Suprapubic skin (tissue), 4 donors: ENCODE results near the gene TEX22. TPM values are rescaled to one million over a fixed set of nuclear protein-coding genes. Genes with fewer than 3 reads are reported as not detected.

Experiments
- DNase-seq, 2 donors: peaks; one replicate each; pipeline ENCODE4 v3.0.0-alpha.2; 2019; ENCODE audit warnings: low spot score in 2 of 2
- H3K27ac ChIP-seq: fragments of 200-600 bp; sonication (generic); one replicate; pipeline ENCODE4 v1.5.1; 2019
- H3K27me3 ChIP-seq: fragments of 200-600 bp; sonication (generic); one replicate; pipeline ENCODE4 v1.5.1; 2019
- H3K36me3 ChIP-seq: fragments of 200-600 bp; sonication (generic); one replicate; pipeline ENCODE4 v1.5.1; 2019
- H3K4me1 ChIP-seq: fragments of 200-600 bp; sonication (generic); one replicate; pipeline ENCODE4 v1.5.1; 2019
- H3K4me3 ChIP-seq: fragments of 200-600 bp; sonication (generic); one replicate; pipeline ENCODE4 v1.5.1; 2019; ENCODE audit warnings: mild to moderate bottlenecking
- H3K9me3 ChIP-seq: fragments of 200-600 bp; sonication (generic); one replicate; pipeline ENCODE4 v1.5.1; 2019
- EP300 ChIP-seq: sonication (generic); formaldehyde crosslinking; IDR thresholded peaks from one replicate; pipeline ENCODE4 v1.6.1; 2017; ENCODE audit warnings: antibody characterized with exemption
- POLR2A ChIP-seq, 2 donors: fragments of 450-650 bp; IDR thresholded peaks; one replicate each; pipeline ENCODE4 v1.6.1; 2017; ENCODE audit warnings: antibody characterized with exemption in 2 of 2, mild to moderate bottlenecking in 2 of 2, moderate library complexity in 2 of 2
- POLR2AphosphoS5 ChIP-seq, 3 donors: sonication (generic); formaldehyde crosslinking; IDR thresholded peaks; one replicate each; pipeline ENCODE4 v1.6.1; 2017; ENCODE audit warnings: antibody characterized with exemption in 3 of 3
- WGBS: methylation state at CpG from one replicate; pipeline ENCODE4 v1.1.5; 2018; 5-methylcytosine and 5-hydroxymethylcytosine counted together
- total RNA-seq, 4 donors: library from RNA; depleted of rRNA; stranded (reverse); fragments of >200 nt; gene quantifications; one replicate each; pipeline ENCODE4 v1.1.0, GENCODE V29; 2016
- TF ChIP-seq, protein P1 (sequence below), 2 donors: fragments of 200-600 bp in 1 of 2; fragments of 450-650 bp in 1 of 2; sonication (generic) in 1 of 2; IDR thresholded peaks; one replicate each; pipeline ENCODE4 v1.5.1; 2016 to 2019; ENCODE audit warnings: antibody characterized with exemption in 2 of 2, mild to moderate bottlenecking in 1 of 2, moderate library complexity in 1 of 2

Gene TEX22
- total RNA-seq, 4 donors from 2014 or later, result 0.80 TPM; not detected in 3

DNA sequence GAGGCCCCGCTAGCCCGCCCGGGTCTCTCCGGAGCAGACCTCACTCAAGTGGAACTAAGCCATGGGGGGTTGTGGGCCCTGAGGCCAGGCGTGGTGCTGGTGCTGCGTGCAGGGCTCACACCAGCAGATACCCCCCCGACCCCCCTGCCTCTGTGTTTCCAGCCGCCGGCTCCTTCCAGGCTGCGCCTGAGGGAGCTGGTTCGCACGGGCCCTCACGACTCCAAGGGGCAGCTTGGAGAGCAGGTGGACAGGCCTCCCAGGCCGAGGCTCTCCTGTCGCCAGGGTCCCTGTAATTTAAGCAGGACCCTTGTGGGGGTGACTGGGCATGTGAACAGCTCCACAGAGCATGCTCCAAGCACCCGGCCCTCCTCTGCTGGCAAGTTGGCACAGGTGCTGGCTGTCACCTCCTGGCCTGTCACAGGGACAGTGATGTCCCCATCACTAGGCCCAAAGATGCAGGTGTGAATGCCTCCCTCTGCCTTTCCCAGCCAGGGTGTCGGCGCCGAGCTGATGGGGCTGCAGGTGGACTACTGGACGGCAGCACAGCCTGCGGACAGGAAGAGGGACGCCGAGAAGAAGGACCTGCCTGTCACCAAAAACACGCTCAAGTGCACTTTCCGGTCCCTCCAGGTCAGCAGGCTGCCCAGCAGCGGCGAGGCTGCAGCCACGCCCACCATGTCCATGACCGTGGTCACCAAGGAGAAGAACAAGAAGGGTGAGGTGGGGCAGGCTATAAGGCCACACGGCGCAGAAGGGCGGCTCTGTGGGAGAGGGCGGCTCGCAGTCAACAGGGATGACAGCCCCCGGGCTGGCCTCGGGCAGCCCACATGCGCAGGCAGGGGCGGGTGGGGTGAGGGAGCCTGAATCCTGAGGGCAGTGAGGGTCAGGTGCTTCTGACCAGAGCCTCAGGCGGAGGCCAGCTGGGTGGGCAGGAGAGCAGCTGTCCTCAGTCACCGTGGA lies 5.9 kb upstream of the TEX22 start:
- no peak overlapping the region for H3K27ac ChIP-seq
- TF ChIP-seq POLR2A (IDR thresholded peaks at IDR 0.05), result no peak
- TF ChIP-seq, protein P1, sequence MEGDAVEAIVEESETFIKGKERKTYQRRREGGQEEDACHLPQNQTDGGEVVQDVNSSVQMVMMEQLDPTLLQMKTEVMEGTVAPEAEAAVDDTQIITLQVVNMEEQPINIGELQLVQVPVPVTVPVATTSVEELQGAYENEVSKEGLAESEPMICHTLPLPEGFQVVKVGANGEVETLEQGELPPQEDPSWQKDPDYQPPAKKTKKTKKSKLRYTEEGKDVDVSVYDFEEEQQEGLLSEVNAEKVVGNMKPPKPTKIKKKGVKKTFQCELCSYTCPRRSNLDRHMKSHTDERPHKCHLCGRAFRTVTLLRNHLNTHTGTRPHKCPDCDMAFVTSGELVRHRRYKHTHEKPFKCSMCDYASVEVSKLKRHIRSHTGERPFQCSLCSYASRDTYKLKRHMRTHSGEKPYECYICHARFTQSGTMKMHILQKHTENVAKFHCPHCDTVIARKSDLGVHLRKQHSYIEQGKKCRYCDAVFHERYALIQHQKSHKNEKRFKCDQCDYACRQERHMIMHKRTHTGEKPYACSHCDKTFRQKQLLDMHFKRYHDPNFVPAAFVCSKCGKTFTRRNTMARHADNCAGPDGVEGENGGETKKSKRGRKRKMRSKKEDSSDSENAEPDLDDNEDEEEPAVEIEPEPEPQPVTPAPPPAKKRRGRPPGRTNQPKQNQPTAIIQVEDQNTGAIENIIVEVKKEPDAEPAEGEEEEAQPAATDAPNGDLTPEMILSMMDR (IDR thresholded peaks at IDR 0.05), result no peak
- no peak for TF ChIP-seq POLR2AphosphoS5 (IDR thresholded peaks at IDR 0.05)
- H3K4me3 ChIP-seq, result no peak overlapping the region
- no peaks in the 10 kb centered on the region for H3K27me3 ChIP-seq
- peaks cover 28% of the 10 kb centered on the region for H3K36me3 ChIP-seq
- H3K9me3 ChIP-seq, result no peaks in the 10 kb centered on the region
- 95% methylated on average over 23 of the region's 40 CpGs for WGBS
- peaks cover 17% of the 10 kb centered on the region for H3K4me1 ChIP-seq
- DNase-seq, result peak in 1 of 2 donors; percentile 68

DNA sequence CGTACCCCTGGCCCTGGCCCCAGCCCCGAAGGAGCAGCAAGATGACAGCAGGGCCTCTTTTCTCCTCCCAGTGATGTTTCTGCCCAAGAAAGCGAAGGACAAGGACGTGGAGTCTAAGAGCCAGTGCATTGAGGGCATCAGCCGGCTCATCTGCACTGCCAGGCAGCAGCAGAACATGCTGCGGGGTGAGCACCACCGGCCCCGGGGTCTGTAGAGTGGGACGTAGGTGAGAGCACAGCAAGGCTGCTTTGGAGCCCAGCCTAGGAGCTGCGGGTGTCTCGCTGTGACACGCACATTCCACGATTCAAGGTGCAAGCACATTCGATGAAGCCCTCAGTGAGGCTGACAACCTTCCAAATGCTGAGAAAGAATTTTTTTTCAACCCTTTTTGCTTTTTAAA lies 5.2 kb upstream of the TEX22 start:
- H3K9me3 ChIP-seq, result no peaks in the 10 kb centered on the region
- DNase-seq, result no peak
- peaks cover 28% of the 10 kb centered on the region for H3K36me3 ChIP-seq
- TF ChIP-seq POLR2AphosphoS5 (IDR thresholded peaks at IDR 0.05) (no peak), EP300 (no peak), POLR2A (IDR thresholded peaks at IDR 0.05) (no peak)
- TF ChIP-seq, protein P1 (IDR thresholded peaks at IDR 0.05), result no peak
- 91% methylated on average over 10 of the region's 14 CpGs for WGBS
- H3K27me3 ChIP-seq, result no peaks in the 10 kb centered on the region
- H3K4me3 ChIP-seq, result no peak overlapping the region
- no peak overlapping the region for H3K27ac ChIP-seq
- peaks cover 23% of the 10 kb centered on the region for H3K4me1 ChIP-seq

DNA sequence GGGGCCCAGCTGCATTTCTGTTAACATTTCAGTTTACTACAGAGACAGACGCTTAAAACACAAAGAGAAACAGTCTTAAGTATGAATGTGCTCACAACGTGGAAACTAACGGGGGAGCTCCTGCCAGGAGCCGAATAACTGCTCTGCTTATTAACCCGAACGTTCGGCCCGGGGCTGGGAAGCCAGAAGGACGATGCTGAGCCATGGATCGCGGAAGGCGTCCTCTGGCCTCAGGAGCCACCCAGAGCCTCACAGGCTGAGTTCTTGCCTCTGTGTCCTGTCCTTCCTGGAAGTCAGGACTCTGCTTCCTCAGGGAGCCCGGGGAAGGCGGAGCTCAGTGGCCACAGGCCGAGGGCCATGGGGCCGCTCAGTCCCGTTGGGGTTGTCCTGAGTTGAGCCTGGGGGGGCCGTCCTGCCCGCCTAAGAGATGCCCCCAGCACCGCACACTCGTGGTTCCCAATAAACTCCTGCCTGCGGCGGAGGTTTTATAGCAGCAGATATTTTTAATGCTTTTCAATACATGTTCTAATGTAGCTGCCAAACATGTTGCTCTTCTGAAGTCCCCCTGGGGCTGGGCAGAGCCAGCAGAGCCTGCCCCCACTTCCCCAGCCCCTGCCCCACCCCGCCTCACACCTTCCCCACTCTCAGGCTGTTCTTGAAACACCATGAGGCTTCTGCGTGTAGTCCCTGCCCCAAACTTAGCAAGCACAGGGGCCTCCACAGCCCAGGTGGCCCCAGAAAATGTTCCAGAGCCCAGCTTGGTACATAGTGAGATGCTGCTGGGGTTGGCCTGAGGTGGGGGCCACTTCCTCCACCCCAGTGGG lies 3.4 kb upstream of the TEX22 start:
- no peak for TF ChIP-seq POLR2A (IDR thresholded peaks at IDR 0.05)
- TF ChIP-seq EP300, result no peak
- TF ChIP-seq, protein P1 (IDR thresholded peaks at IDR 0.05), result no peak
- no peak for TF ChIP-seq POLR2AphosphoS5 (IDR thresholded peaks at IDR 0.05)
- Histone ChIP-seq H3K4me3 (no peak overlapping the region), H3K4me1 (peaks cover 27% of the 10 kb centered on the region), H3K36me3 (peaks cover 28% of the 10 kb centered on the region), H3K27me3 (no peaks in the 10 kb centered on the region), H3K27ac (no peak overlapping the region), H3K9me3 (no peaks in the 10 kb centered on the region)
- no peak for DNase-seq
- 81% methylated on average over 24 of the region's 25 CpGs for WGBS

DNA sequence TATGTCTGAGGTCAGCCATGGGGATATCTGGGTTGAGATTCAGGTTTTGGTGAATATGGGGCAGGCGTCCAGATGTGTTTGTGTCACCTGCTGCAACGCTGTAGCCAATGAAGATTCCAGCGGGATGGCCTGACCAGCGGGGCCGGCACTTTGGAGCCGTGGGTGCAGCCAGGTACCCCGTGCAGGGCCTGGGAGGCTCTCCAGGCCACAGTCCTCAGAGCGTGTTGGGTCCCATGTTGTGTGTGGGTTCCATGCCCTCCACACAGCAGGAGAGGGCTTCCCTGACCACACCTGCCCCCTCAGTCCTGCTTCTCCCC lies 2.8 kb upstream of the TEX22 start:
- no peak overlapping the region for H3K27ac ChIP-seq
- no peak for TF ChIP-seq POLR2A (IDR thresholded peaks at IDR 0.05)
- TF ChIP-seq, protein P1 (IDR thresholded peaks at IDR 0.05), result no peak
- no peak for TF ChIP-seq POLR2AphosphoS5 (IDR thresholded peaks at IDR 0.05)
- no peak for TF ChIP-seq EP300

More for the DNA sequence above, 2.8 kb upstream of the TEX22 start:
- H3K27me3 ChIP-seq, result no peaks in the 10 kb centered on the region
- peaks cover 31% of the 10 kb centered on the region for H3K36me3 ChIP-seq
- H3K9me3 ChIP-seq, result no peaks in the 10 kb centered on the region
- H3K4me3 ChIP-seq, result no peak overlapping the region
- peaks cover 23% of the 10 kb centered on the region for H3K4me1 ChIP-seq
- WGBS, result no CpG with 5 or more reads among the region's 8 CpGs
- DNase-seq, result no peak
